A673 (cell line): ENCODE measurements around the gene GSTT2B. TPM values are rescaled to one million over a fixed set of nuclear protein-coding genes. Genes with fewer than 3 reads are reported as not detected.

Source experiments
- BruUV-seq: library from RNA; stranded (reverse); fragments of 400-500 nt; replicated peaks from 2 replicates; lab custom pipeline; 2021; lab: Mats Ljungman, UMichigan
- CTCF ChIA-PET: fragments of 300-600 bp; sonication (Branson Sonifier 250); formaldehyde crosslinking; loops from one replicate; lab custom pipeline; 2022; ENCODE audit warnings: antibody characterized with exemption; lab: Charles Lee
- POLR2A ChIA-PET: fragments of 300-600 bp; sonication (Branson Sonifier 250); formaldehyde crosslinking; loops from one replicate; lab custom pipeline; 2022; ENCODE audit warnings: antibody characterized with exemption; ENCODE audit not compliant: low non-redundant PET; lab: Charles Lee
- DNase-seq: peaks from one replicate; pipeline ENCODE4 v3.0.0-alpha.2; 2015; ENCODE audit warnings: low spot score
- H3K27ac ChIP-seq: fragments of 200-600 bp; sonication (generic); 2 replicates; pipeline ENCODE4 v1.5.1; 2016; ENCODE audit warnings: mixed run types, low read depth, mild to moderate bottlenecking, mixed read lengths, antibody characterized with exemption, low read length; ENCODE audit not compliant: poor library complexity, severe bottlenecking
- H3K27me3 ChIP-seq: fragments of 200-600 bp; sonication (generic); replicated peaks from 2 replicates; pipeline ENCODE4 v1.6.1; 2017; ENCODE audit warnings: mixed run types, low read depth, mild to moderate bottlenecking, mixed read lengths, antibody characterized with exemption, low read length; ENCODE audit not compliant: insufficient read depth, poor library complexity
- H3K36me3 ChIP-seq: fragments of 200-600 bp; sonication (generic); 2 replicates; pipeline ENCODE4 v1.6.1; 2016; ENCODE audit warnings: mixed run types, mild to moderate bottlenecking, mixed read lengths, antibody characterized with exemption, low read length; ENCODE audit not compliant: insufficient read depth, poor library complexity, severe bottlenecking
- H3K4me1 ChIP-seq: fragments of 200-600 bp; sonication (generic); 2 replicates; pipeline ENCODE4 v1.6.1; 2017; ENCODE audit warnings: mixed run types, mild to moderate bottlenecking, mixed read lengths, antibody characterized with exemption, low read length; ENCODE audit not compliant: insufficient read depth, poor library complexity, severe bottlenecking
- H3K4me3 ChIP-seq: fragments of 200-600 bp; sonication (generic); 2 replicates; pipeline ENCODE4 v1.5.1; 2016; ENCODE audit warnings: low read depth, mixed run types, mild to moderate bottlenecking, mixed read lengths, low read length; ENCODE audit not compliant: poor library complexity, severe bottlenecking
- H3K9me3 ChIP-seq: fragments of 200-600 bp; sonication (generic); 2 replicates; pipeline ENCODE4 v1.6.1; 2016; ENCODE audit warnings: mixed run types, low read depth, mild to moderate bottlenecking, mixed read lengths, antibody characterized with exemption, low read length; ENCODE audit not compliant: poor library complexity, severe bottlenecking
- CTCF ChIP-seq: fragments of 300-800, 200-600 bp; sonication (generic); conservative IDR thresholded peaks from 2 replicates; pipeline ENCODE4 v1.5.1; 2017; ENCODE audit warnings: low read depth, mild to moderate bottlenecking, antibody characterized with exemption, low read length, moderate library complexity, mixed read lengths
- EZH2 ChIP-seq: fragments of 200-600 bp; sonication (generic); IDR thresholded peaks from 2 replicates; pipeline ENCODE4 v1.6.1; 2017; ENCODE audit warnings: borderline replicate concordance, low read depth, mild to moderate bottlenecking, mixed read lengths, antibody characterized with exemption, low read length; ENCODE audit not compliant: poor library complexity, severe bottlenecking
- intact Hi-C: fragments of 100-400 bp; cut with micrococcal nuclease; formaldehyde crosslinking; loops from one replicate; pipeline ENCODE4 v1.10.0; 2022; ENCODE audit not compliant: unreplicated experiment
- total RNA-seq: library from RNA; stranded (reverse); gene quantifications from 2 replicates; pipeline ENCODE4 v1.2.3, GENCODE V29; 2021

GSTT2B gene
- total RNA-seq, 1 experiment from 2014 or later: 0.54 TPM

- ChIA-PET CTCF (interaction anchor here (0.6 kb wide), 1 partner anchor 265 kb away, joined by 11 read pairs; no protein-coding TSS in a partner anchor), POLR2A (interaction anchor here (0.6 to 0.7 kb wide), 3 partner anchors 88 to 641 kb away, joined by 3 to 6 read pairs (median 5); partner anchors contain the start of gene GUCD1)
- Histone ChIP-seq H3K4me3 (peak overlapping the region; percentile 52), H3K9me3 (no peaks in the 10 kb centered on the region), H3K4me1 (peaks cover 44% of the 10 kb centered on the region), H3K27ac (peak overlapping the region; percentile 95), H3K36me3 (no peaks in the 10 kb centered on the region), H3K27me3 (no peaks in the 10 kb centered on the region)
- intact Hi-C loops: no loop called here
- no TSS peak for BruUV-seq
- DNase-seq: peak; percentile 100
- TF ChIP-seq CTCF (no peak), EZH2 (no peak)
These were observed 47.2 kb downstream of the GSTT2B start for GRCh38 chr22:23913661-23914353.

- intact Hi-C loops: no loop called here
- no peak for TF ChIP-seq EZH2
- no peak for TF ChIP-seq CTCF
- H3K4me1 ChIP-seq: peaks cover 45% of the 10 kb centered on the region
- H3K27me3 ChIP-seq: no peaks in the 10 kb centered on the region
- ChIA-PET CTCF (interaction anchor here (0.6 kb wide), 1 partner anchor 266 kb away, joined by 11 read pairs; no protein-coding TSS in a partner anchor), POLR2A (interaction anchor here (0.6 kb wide), 1 partner anchor 184 kb away, joined by 3 read pairs; no protein-coding TSS in a partner anchor)
- no peaks in the 10 kb centered on the region for H3K9me3 ChIP-seq
- H3K36me3 ChIP-seq: no peaks in the 10 kb centered on the region
- H3K27ac ChIP-seq: peak overlapping the region; percentile 95
- DNase-seq: no peak
- H3K4me3 ChIP-seq: peak overlapping the region; percentile 52
- BruUV-seq: no TSS peak
These were observed 47.7 kb downstream of the GSTT2B start for GRCh38 chr22:23913306-23913660.

- ChIA-PET CTCF (no interaction called here), POLR2A (no interaction called here)
- intact Hi-C loops: no loop called here
- no peak for TF ChIP-seq EZH2
- TF ChIP-seq CTCF: no peak
- Histone ChIP-seq H3K4me3 (no peak overlapping the region), H3K27ac (no peak overlapping the region), H3K36me3 (no peaks in the 10 kb centered on the region), H3K4me1 (peaks cover 45% of the 10 kb centered on the region), H3K9me3 (no peaks in the 10 kb centered on the region), H3K27me3 (no peaks in the 10 kb centered on the region)
- no TSS peak for BruUV-seq
- no peak for DNase-seq
These were observed 48.6 kb downstream of the GSTT2B start for GRCh38 chr22:23912293-23912903.
